B cell (primary cell): Measurements from ENCODE around the gene CALN1. TPM values are rescaled to one million over a fixed set of nuclear protein-coding genes. Genes with fewer than 3 reads are reported as not detected.

ENCODE experiments used
- ATAC-seq: fragments of 200-7000 bp; cut with Tn5 transposase; one replicate; pipeline ENCODE4 v1.10.0; 2021; ENCODE audit warnings: low read depth, mild to moderate bottlenecking, moderate number of reproducible peaks, moderate library complexity
- CTCF ChIA-PET: fragments of 350-600 bp; sonication (Branson Sonifier 250); formaldehyde crosslinking; loops from one replicate; lab custom pipeline; 2021; ENCODE audit warnings: antibody characterized with exemption, inconsistent platforms; lab: Charles Lee
- POLR2A ChIA-PET: fragments of 350-600 bp; sonication (Branson Sonifier 250); formaldehyde crosslinking; loops from one replicate; lab custom pipeline; 2021; ENCODE audit warnings: antibody characterized with exemption; lab: Charles Lee
- DNase-seq: peaks from one replicate; pipeline ENCODE4 v3.0.0; 2013
- H2AFZ ChIP-seq: 2 replicates; pipeline ENCODE4 v1.6.1; 2012; ENCODE audit warnings: mild to moderate bottlenecking, low read depth, low read length; ENCODE audit not compliant: insufficient read depth, poor library complexity, severe bottlenecking
- H3K27ac ChIP-seq, 2 donors: 1 replicate in 1 of 2; 2 replicates in 1 of 2; pipeline ENCODE4 v1.5.1; 2012 to 2013; ENCODE audit warnings: low read length in 2 of 2, mild to moderate bottlenecking in 2 of 2, moderate library complexity in 1 of 2
- H3K27me3 ChIP-seq, 4 experiments: fragments of 200-600 bp in 1 of 4; sonication (generic) in 1 of 4; replicated peaks in 1 of 4; 1 replicate in 2 of 4; 2 replicates in 2 of 4; pipeline versions ENCODE4 v1.6.1 to v1.7.0; 2013 to 2016; ENCODE audit warnings: low read length in 3 of 4, mild to moderate bottlenecking in 2 of 4, mixed read lengths in 1 of 4, moderate library complexity in 1 of 4; ENCODE audit not compliant: insufficient read depth in 4 of 4, control insufficient read depth in 3 of 4; ENCODE audit errors: control extremely low read depth in 1 of 4
- H3K36me3 ChIP-seq, 2 experiments: replicated peaks in 1 of 2; 1 replicate in 1 of 2; 2 replicates in 1 of 2; pipeline versions ENCODE4 v1.6.1 to v1.7.1; 2013; ENCODE audit warnings: low read length in 1 of 2; ENCODE audit not compliant: insufficient read depth in 2 of 2, control insufficient read depth in 1 of 2; ENCODE audit errors: control extremely low read depth in 1 of 2, extremely low read depth in 1 of 2
- H3K4me1 ChIP-seq, 2 donors: fragments of 200-600 bp in 1 of 2; sonication (generic) in 1 of 2; 1 replicate in 1 of 2; 2 replicates in 1 of 2; pipeline versions ENCODE4 v1.5.1 to v1.6.1; 2013 to 2017; ENCODE audit warnings: low read length in 2 of 2; ENCODE audit not compliant: control insufficient read depth in 2 of 2, insufficient read depth in 2 of 2
- H3K4me2 ChIP-seq: replicated peaks from 2 replicates; pipeline ENCODE3; 2012; ENCODE audit warnings: mild to moderate bottlenecking, low read depth, low read length; ENCODE audit not compliant: poor library complexity, severe bottlenecking
- H3K4me3 ChIP-seq, 5 experiments: fragments of 200-600 bp in 1 of 5; sonication (generic) in 1 of 5; 1 replicate in 3 of 5; 2 replicates in 2 of 5; pipeline versions ENCODE4 v1.5.1 to v1.7.0; 2011 to 2016; ENCODE audit warnings: low read length in 4 of 5, mild to moderate bottlenecking in 4 of 5, low read depth in 2 of 5, control low read depth in 1 of 5, moderate library complexity in 1 of 5; ENCODE audit not compliant: insufficient read depth in 1 of 5; ENCODE audit errors: control extremely low read depth in 1 of 5, extremely low read depth in 1 of 5
- H3K79me2 ChIP-seq: fragments of 200-600 bp; sonication (generic); one replicate; pipeline ENCODE4 v1.6.0; 2016; ENCODE audit warnings: low read length; ENCODE audit not compliant: control insufficient read depth, insufficient read depth
- H3K9ac ChIP-seq: fragments of 200-600 bp; sonication (generic); 2 replicates; pipeline ENCODE4 v1.6.1; 2017; ENCODE audit warnings: mild to moderate bottlenecking, low read length, moderate library complexity
- H3K9me3 ChIP-seq, 3 donors: one replicate each; pipeline versions ENCODE4 v1.6.1 to v1.7.1; 2013; ENCODE audit warnings: low read length in 2 of 3; ENCODE audit not compliant: control insufficient read depth in 2 of 3, insufficient read depth in 1 of 3; ENCODE audit errors: control extremely low read depth in 1 of 3
- H4K20me1 ChIP-seq: 2 replicates; pipeline ENCODE4 v1.6.0; 2012; ENCODE audit warnings: mild to moderate bottlenecking, low read length; ENCODE audit not compliant: insufficient read depth, control insufficient read depth, poor library complexity, severe bottlenecking
- H3K27ac Mint-ChIP-seq: one replicate; pipeline ENCODE4 v1.8.0; 2021; ENCODE audit warnings: mixed read lengths
- H3K27me3 Mint-ChIP-seq: one replicate; pipeline ENCODE4 v1.8.0; 2021; ENCODE audit warnings: mixed read lengths
- H3K4me1 Mint-ChIP-seq: one replicate; pipeline ENCODE4 v1.8.0; 2021; ENCODE audit warnings: mixed read lengths
- H3K4me3 Mint-ChIP-seq: one replicate; pipeline ENCODE4 v1.8.0; 2021; ENCODE audit warnings: mixed read lengths
- H3K9me3 Mint-ChIP-seq: one replicate; pipeline ENCODE4 v1.8.0; 2022; ENCODE audit warnings: mixed read lengths; ENCODE audit not compliant: insufficient read depth
- EZH2 ChIP-seq: IDR thresholded peaks from 2 replicates; pipeline ENCODE4 v1.6.1; 2012; ENCODE audit warnings: borderline replicate concordance, low read depth, mild to moderate bottlenecking, moderate library complexity, low read length; ENCODE audit not compliant: insufficient read depth, poor library complexity, severe bottlenecking
- WGBS: methylation state at CpG from one replicate; pipeline ENCODE4 v1.1.5; 2013; ENCODE audit warnings: missing lambda C conversion rate; ENCODE audit not compliant: insufficient coverage; 5-methylcytosine and 5-hydroxymethylcytosine counted together
- intact Hi-C: fragments of 100-400 bp; cut with micrococcal nuclease; formaldehyde crosslinking; loops from one replicate; pipeline ENCODE4 v1.10.0; 2022
- polyA plus RNA-seq: library from polyadenylated mRNA; depleted of rRNA; stranded (reverse); fragments of >200 nt; gene quantifications from 2 replicates; pipeline ENCODE4 v1.2.3, GENCODE V29; 2012
- total RNA-seq, 2 donors: library from RNA; stranded (reverse); fragments of 120-200 nt in 1 of 2; gene quantifications; 1 replicate in 1 of 2; 2 replicates in 1 of 2; pipeline versions ENCODE4 v1.2.3 to v1.2.4, GENCODE V29; 2013 to 2022
- TF ChIP-seq, protein P1 (sequence below): fragments of 200-600 bp; IDR thresholded peaks from one replicate; pipeline ENCODE4 v1.8.0; 2022; ENCODE audit warnings: antibody characterized with exemption, mild to moderate bottlenecking

CALN1 gene
- total and polyA plus RNA-seq, 2 donors (not counting 1 experiment from before 2014, with no cell fraction given) = not detected

GRCh38 chr7:72098807-72099580, 313.1 kb downstream of the CALN1 start:
- Histone ChIP-seq H3K79me2 (no peaks in the 10 kb centered on the region), H3K4me3 (no peak overlapping the region), H3K9me3 (peaks cover 0 to 10% (median 0%) of the 10 kb centered on the region in 3 donors), H3K9ac (no peak overlapping the region), H3K27me3 (no peaks in the 10 kb centered on the region), H3K27ac (no peak overlapping the region), H2AFZ (no peak overlapping the region), H3K4me2 (no peak overlapping the region), H3K36me3 (no peaks in the 10 kb centered on the region), H3K4me1 (no peaks in the 10 kb centered on the region), H4K20me1 (no peaks in the 10 kb centered on the region)
- Mint-ChIP-seq H3K4me3 (no peak overlapping the region), H3K27me3 (no peaks in the 10 kb centered on the region), H3K27ac (no peak overlapping the region), H3K9me3 (no peaks in the 10 kb centered on the region), H3K4me1 (no peaks in the 10 kb centered on the region)
- intact Hi-C loops = no loop called here
- POLR2A ChIA-PET = no interaction called here
- ATAC-seq (no peak), DNase-seq (no peak)
- CTCF ChIA-PET = interaction anchor here (0.6 kb wide), 1 partner anchor 361 kb away, joined by 3 read pairs; no protein-coding TSS in a partner anchor
- WGBS = 89% methylated on average over 11 of the region's 16 CpGs
- no peak for TF ChIP-seq EZH2
- TF ChIP-seq, protein P1, sequence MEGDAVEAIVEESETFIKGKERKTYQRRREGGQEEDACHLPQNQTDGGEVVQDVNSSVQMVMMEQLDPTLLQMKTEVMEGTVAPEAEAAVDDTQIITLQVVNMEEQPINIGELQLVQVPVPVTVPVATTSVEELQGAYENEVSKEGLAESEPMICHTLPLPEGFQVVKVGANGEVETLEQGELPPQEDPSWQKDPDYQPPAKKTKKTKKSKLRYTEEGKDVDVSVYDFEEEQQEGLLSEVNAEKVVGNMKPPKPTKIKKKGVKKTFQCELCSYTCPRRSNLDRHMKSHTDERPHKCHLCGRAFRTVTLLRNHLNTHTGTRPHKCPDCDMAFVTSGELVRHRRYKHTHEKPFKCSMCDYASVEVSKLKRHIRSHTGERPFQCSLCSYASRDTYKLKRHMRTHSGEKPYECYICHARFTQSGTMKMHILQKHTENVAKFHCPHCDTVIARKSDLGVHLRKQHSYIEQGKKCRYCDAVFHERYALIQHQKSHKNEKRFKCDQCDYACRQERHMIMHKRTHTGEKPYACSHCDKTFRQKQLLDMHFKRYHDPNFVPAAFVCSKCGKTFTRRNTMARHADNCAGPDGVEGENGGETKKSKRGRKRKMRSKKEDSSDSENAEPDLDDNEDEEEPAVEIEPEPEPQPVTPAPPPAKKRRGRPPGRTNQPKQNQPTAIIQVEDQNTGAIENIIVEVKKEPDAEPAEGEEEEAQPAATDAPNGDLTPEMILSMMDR = no peak

- H3K27ac ChIP-seq = no peak overlapping the region
- TF ChIP-seq EZH2 = no peak
- TF ChIP-seq, protein P1 = no peak
- Mint-ChIP-seq H3K9me3 (no peaks in the 10 kb centered on the region), H3K4me3 (no peak overlapping the region), H3K27ac (no peak overlapping the region), H3K27me3 (no peaks in the 10 kb centered on the region), H3K4me1 (no peaks in the 10 kb centered on the region)
- CTCF ChIA-PET = no interaction called here
- intact Hi-C loops = no loop called here
- H3K9ac ChIP-seq = no peak overlapping the region
- H3K79me2 ChIP-seq = no peaks in the 10 kb centered on the region
- no peaks in the 10 kb centered on the region for H3K36me3 ChIP-seq
- no peak overlapping the region for H3K4me3 ChIP-seq
- no peaks in the 10 kb centered on the region for H3K27me3 ChIP-seq
- H4K20me1 ChIP-seq = no peaks in the 10 kb centered on the region
- POLR2A ChIA-PET = no interaction called here
- ATAC-seq (no peak), DNase-seq (no peak)
- peaks cover 0 to 10% (median 0%) of the 10 kb centered on the region in 3 donors for H3K9me3 ChIP-seq
- H3K4me2 ChIP-seq = no peak overlapping the region
- no CpG with 5 or more reads among the region's 3 CpGs for WGBS
- no peaks in the 10 kb centered on the region for H3K4me1 ChIP-seq
- no peak overlapping the region for H2AFZ ChIP-seq
Measured at GRCh38 chr7:72097226-72097625, 314.9 kb downstream of the CALN1 start.
